GM23338 (cell line): Measurements from ENCODE around the gene DLGAP4. TPM values are rescaled to one million over a fixed set of nuclear protein-coding genes. Genes with fewer than 3 reads are reported as not detected.

ENCODE experiments used
- ATAC-seq: fragments of 200-7000 bp; cut with Tn5 transposase; 3 replicates; pipeline ENCODE4 v1.9.1; 2020
- DNase-seq: peaks from one replicate; pipeline ENCODE4 v3.0.0-alpha.2; 2015; ENCODE audit warnings: low spot score
- H2AFZ ChIP-seq: fragments of 200-600 bp; sonication (generic); 2 replicates; pipeline ENCODE4 v1.8.0; 2016; ENCODE audit warnings: antibody characterized with exemption, mild to moderate bottlenecking, moderate library complexity
- H3F3A ChIP-seq: fragments of 200-600 bp; sonication (generic); replicated peaks from 2 replicates; pipeline ENCODE4 v1.8.0; 2017; ENCODE audit warnings: antibody characterized with exemption, mixed run types, low read depth
- H3K27ac ChIP-seq: fragments of 200-600 bp; sonication (generic); 2 replicates; pipeline ENCODE4 v1.6.1; 2016; ENCODE audit warnings: low read depth
- H3K27me3 ChIP-seq: fragments of 200-600 bp; sonication (generic); 2 replicates; pipeline ENCODE4 v1.8.0; 2016; ENCODE audit warnings: mild to moderate bottlenecking, mixed run types, moderate library complexity; ENCODE audit not compliant: insufficient read depth
- H3K36me3 ChIP-seq: fragments of 200-600 bp; sonication (generic); 2 replicates; pipeline ENCODE4 v1.8.0; 2016; ENCODE audit warnings: mild to moderate bottlenecking; ENCODE audit not compliant: insufficient read depth
- H3K4me1 ChIP-seq: fragments of 200-600 bp; sonication (generic); 2 replicates; pipeline ENCODE4 v1.8.0; 2016; ENCODE audit warnings: mild to moderate bottlenecking, moderate library complexity; ENCODE audit not compliant: insufficient read depth
- H3K4me2 ChIP-seq: fragments of 200-600 bp; sonication (generic); 2 replicates; pipeline ENCODE4 v1.7.1; 2017; ENCODE audit warnings: mixed run types
- H3K4me3 ChIP-seq: fragments of 200-600 bp; sonication (generic); 2 replicates; pipeline ENCODE4 v1.6.1; 2016; ENCODE audit warnings: mixed run types
- H3K79me2 ChIP-seq: fragments of 200-600 bp; sonication (generic); replicated peaks from 2 replicates; pipeline ENCODE4 v1.8.0; 2017; ENCODE audit warnings: mild to moderate bottlenecking; ENCODE audit not compliant: insufficient read depth
- H3K9me2 ChIP-seq: fragments of 200-600 bp; sonication (generic); 2 replicates; pipeline ENCODE4 v1.8.0; 2017; ENCODE audit not compliant: insufficient read depth
- H4K20me1 ChIP-seq: fragments of 200-600 bp; sonication (generic); replicated peaks from 2 replicates; pipeline ENCODE4 v1.8.0; 2017; ENCODE audit warnings: mild to moderate bottlenecking; ENCODE audit not compliant: insufficient read depth
- H3K27ac Mint-ChIP-seq: 2 replicates; pipeline ENCODE4 v1.8.0; 2020; ENCODE audit warnings: inconsistent platforms, mild to moderate bottlenecking, moderate library complexity, mixed read lengths
- H3K27me3 Mint-ChIP-seq: 3 replicates; pipeline ENCODE4 v1.8.0; 2022; ENCODE audit warnings: low read depth, mild to moderate bottlenecking, moderate library complexity, mixed read lengths, inconsistent platforms; ENCODE audit not compliant: insufficient read depth, poor library complexity
- H3K36me3 Mint-ChIP-seq: 3 replicates; pipeline ENCODE4 v1.8.0; 2021; ENCODE audit warnings: low read depth, mild to moderate bottlenecking, inconsistent platforms, moderate library complexity, mixed read lengths
- H3K4me1 Mint-ChIP-seq: 3 replicates; pipeline ENCODE4 v1.8.0; 2020; ENCODE audit warnings: mild to moderate bottlenecking, inconsistent platforms, mixed read lengths
- H3K4me3 Mint-ChIP-seq: 3 replicates; pipeline ENCODE4 v1.8.0; 2021; ENCODE audit warnings: moderate library complexity, mild to moderate bottlenecking, inconsistent platforms, mixed read lengths
- H3K9me3 Mint-ChIP-seq: 3 replicates; pipeline ENCODE4 v1.8.0; 2020; ENCODE audit warnings: moderate library complexity, mild to moderate bottlenecking, inconsistent platforms, mixed read lengths
- CREB1 ChIP-seq: fragments of 250-450 bp; sonication (Bioruptor Pico); IDR thresholded peaks from 2 replicates; pipeline ENCODE4 v1.5.0; 2020; ENCODE audit warnings: low read depth, mild to moderate bottlenecking, moderate library complexity
- EZH2 ChIP-seq: fragments of 200-600 bp; sonication (generic); IDR thresholded peaks from one replicate; pipeline ENCODE4 v1.8.0; 2017; ENCODE audit warnings: antibody characterized with exemption, mild to moderate bottlenecking, low read depth; ENCODE audit not compliant: unreplicated experiment
- EZH2phosphoT487 ChIP-seq: fragments of 200-600 bp; sonication (generic); IDR thresholded peaks from one replicate; pipeline ENCODE4 v1.8.1; 2018; ENCODE audit warnings: antibody characterized with exemption; ENCODE audit not compliant: unreplicated experiment
- JUNB ChIP-seq: IDR thresholded peaks from one replicate; pipeline ENCODE4 v1.6.1; 2016; ENCODE audit warnings: antibody characterized with exemption; ENCODE audit not compliant: unreplicated experiment
- NANOG ChIP-seq: IDR thresholded peaks from 2 replicates; pipeline ENCODE4 v1.6.1; 2016; ENCODE audit warnings: antibody characterized with exemption, borderline replicate concordance
- POLR2AphosphoS5 ChIP-seq: IDR thresholded peaks from 2 replicates; pipeline ENCODE4 v1.6.1; 2016; ENCODE audit warnings: antibody characterized with exemption, low read depth
- STAT1 ChIP-seq: IDR thresholded peaks from one replicate; pipeline ENCODE4 v1.6.1; 2016; ENCODE audit warnings: antibody characterized with exemption; ENCODE audit not compliant: unreplicated experiment
- ZNF114 ChIP-seq: fragments of 250-450 bp; sonication (Bioruptor Pico); IDR thresholded peaks from 2 replicates; pipeline ENCODE4 v1.5.0; 2020; ENCODE audit warnings: mild to moderate bottlenecking, moderate library complexity
- ZNF331 ChIP-seq: fragments of 250-450 bp; sonication (Bioruptor Pico); IDR thresholded peaks from 2 replicates; pipeline ENCODE4 v1.5.0; 2020; ENCODE audit warnings: low read depth, mild to moderate bottlenecking, moderate library complexity
- polyA plus RNA-seq: library from polyadenylated mRNA; unstranded; fragments of >200 nt; fragmentation: Nextera tagmentation; extraction: Ambion mirVana; gene quantifications from 2 replicates; pipeline ENCODE4 v1.2.1, GENCODE V29; 2016
- total RNA-seq: library from RNA; depleted of rRNA; stranded (reverse); fragments of >200 nt; shearing (Covaris generic); gene quantifications from 2 replicates; pipeline ENCODE4 v1.2.3, GENCODE V29; 2014
- TF ChIP-seq, protein P1 (sequence below), 2 experiments: fragments of 200-600 bp in 1 of 2; sonication (generic) in 1 of 2; conservative IDR thresholded peaks; 2 replicates each; pipeline versions ENCODE4 v1.5.1 to v1.6.1; 2016 to 2017; ENCODE audit warnings: antibody characterized with exemption in 2 of 2, low read depth in 2 of 2, mild to moderate bottlenecking in 2 of 2, moderate library complexity in 1 of 2
- TF ChIP-seq, protein P2 (sequence below): IDR thresholded peaks from one replicate; pipeline ENCODE4 v1.6.1; 2018; ENCODE audit warnings: antibody characterized with exemption; ENCODE audit not compliant: unreplicated experiment

The DLGAP4 gene
- total and polyA plus RNA-seq, 2 experiments from 2014 or later: 46.1 to 52.2 TPM

DNA sequence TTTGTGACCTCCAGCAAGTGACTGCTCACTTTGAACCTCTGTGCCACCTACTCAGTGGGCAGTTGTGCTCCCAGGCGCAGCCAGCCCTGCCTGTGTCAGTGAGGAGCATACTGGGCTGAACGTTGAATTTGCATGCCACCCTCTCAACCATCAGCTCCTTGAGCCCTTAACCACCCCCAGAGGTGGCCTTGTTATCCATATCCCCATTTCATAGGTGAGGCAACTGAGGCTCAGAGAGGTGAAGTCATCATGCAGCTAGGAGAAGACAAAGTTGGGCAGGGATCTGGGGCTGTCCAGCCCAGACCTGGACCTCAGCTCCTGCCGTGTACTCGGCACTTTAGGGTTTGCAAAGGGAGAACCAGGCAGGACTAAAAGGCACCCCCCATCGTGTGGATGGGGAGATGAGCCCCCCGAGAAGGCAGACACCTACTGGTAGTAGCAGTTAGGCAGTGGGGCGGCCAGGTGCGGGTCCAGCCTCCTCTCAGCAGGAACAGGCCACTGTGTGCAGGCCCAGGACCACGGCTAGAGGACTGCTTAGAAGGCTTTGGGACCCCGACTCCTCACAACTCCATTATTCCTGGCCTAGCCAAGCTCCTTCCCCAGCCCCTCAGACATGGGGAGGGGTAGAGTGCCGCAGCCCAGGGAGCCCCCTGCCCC lies 134.4 kb downstream of the DLGAP4 start:
- no peaks in the 10 kb centered on the region for H4K20me1 ChIP-seq
- H3K27ac Mint-ChIP-seq: no peak overlapping the region
- TF ChIP-seq ZNF331 (CRISPR knock-in tag): no peak
- no peak for TF ChIP-seq POLR2AphosphoS5
- no peaks in the 10 kb centered on the region for H3K36me3 ChIP-seq
- H2AFZ ChIP-seq: no peak overlapping the region
- DNase-seq (no peak), ATAC-seq (no peak)
- H3K4me1 Mint-ChIP-seq: peaks cover 3% of the 10 kb centered on the region
- peaks cover 7% of the 10 kb centered on the region for H3K27me3 Mint-ChIP-seq
- H3K27ac ChIP-seq: no peak overlapping the region
- no peak overlapping the region for H3K4me3 ChIP-seq
- no peaks in the 10 kb centered on the region for H3F3A ChIP-seq
- H3K9me3 Mint-ChIP-seq: no peaks in the 10 kb centered on the region
- H3K27me3 ChIP-seq: peaks cover 5% of the 10 kb centered on the region; the same call in 1 of the 2 replicates
- H3K79me2 ChIP-seq: no peaks in the 10 kb centered on the region
- H3K4me2 ChIP-seq: no peak overlapping the region
- no peaks in the 10 kb centered on the region for H3K4me1 ChIP-seq
- H3K9me2 ChIP-seq: no peaks in the 10 kb centered on the region
- no peaks in the 10 kb centered on the region for H3K36me3 Mint-ChIP-seq
- H3K4me3 Mint-ChIP-seq: no peak overlapping the region

DNA sequence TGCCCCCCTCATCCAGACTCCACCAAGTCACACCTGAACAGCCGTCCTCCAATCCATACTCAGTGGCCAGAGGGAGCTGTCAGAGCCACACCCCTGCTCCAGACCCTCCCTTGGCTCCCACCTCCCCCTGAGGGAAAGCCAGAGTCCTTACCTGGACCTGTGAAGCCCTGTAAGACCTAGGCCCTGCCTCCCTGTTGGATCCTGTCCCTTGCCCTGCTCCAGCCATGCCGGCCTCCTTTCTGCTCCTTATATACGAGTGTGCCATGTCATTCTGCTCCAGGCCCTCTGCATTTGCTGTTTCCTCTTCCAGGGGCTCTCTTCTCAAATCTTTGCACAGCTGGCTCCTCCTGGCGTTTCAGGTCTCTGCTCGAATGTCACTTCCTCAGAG lies 134.9 kb downstream of the DLGAP4 start:
- H2AFZ ChIP-seq: no peak overlapping the region
- no peaks in the 10 kb centered on the region for H3K9me2 ChIP-seq
- DNase-seq (no peak), ATAC-seq (no peak)
- no peaks in the 10 kb centered on the region for H3K9me3 Mint-ChIP-seq
- H3K36me3 Mint-ChIP-seq: no peaks in the 10 kb centered on the region
- H3K4me3 ChIP-seq: no peak overlapping the region
- no peaks in the 10 kb centered on the region for H3K79me2 ChIP-seq
- no peaks in the 10 kb centered on the region for H3F3A ChIP-seq
- no peak overlapping the region for H3K4me3 Mint-ChIP-seq
- no peaks in the 10 kb centered on the region for H3K4me1 ChIP-seq
- 0 out of 2 replicates have a peak, but pooled peaks cover under 1% of the 10 kb centered on the region for H3K27me3 ChIP-seq
- H3K4me2 ChIP-seq: no peak overlapping the region
- no peak overlapping the region for H3K27ac Mint-ChIP-seq
- H4K20me1 ChIP-seq: no peaks in the 10 kb centered on the region
- H3K27me3 Mint-ChIP-seq: peaks cover 8% of the 10 kb centered on the region
- no peak overlapping the region for H3K27ac ChIP-seq
- H3K4me1 Mint-ChIP-seq: peaks cover 3% of the 10 kb centered on the region
- H3K36me3 ChIP-seq: no peaks in the 10 kb centered on the region
- no peak for TF ChIP-seq NANOG
- TF ChIP-seq, protein P1, sequence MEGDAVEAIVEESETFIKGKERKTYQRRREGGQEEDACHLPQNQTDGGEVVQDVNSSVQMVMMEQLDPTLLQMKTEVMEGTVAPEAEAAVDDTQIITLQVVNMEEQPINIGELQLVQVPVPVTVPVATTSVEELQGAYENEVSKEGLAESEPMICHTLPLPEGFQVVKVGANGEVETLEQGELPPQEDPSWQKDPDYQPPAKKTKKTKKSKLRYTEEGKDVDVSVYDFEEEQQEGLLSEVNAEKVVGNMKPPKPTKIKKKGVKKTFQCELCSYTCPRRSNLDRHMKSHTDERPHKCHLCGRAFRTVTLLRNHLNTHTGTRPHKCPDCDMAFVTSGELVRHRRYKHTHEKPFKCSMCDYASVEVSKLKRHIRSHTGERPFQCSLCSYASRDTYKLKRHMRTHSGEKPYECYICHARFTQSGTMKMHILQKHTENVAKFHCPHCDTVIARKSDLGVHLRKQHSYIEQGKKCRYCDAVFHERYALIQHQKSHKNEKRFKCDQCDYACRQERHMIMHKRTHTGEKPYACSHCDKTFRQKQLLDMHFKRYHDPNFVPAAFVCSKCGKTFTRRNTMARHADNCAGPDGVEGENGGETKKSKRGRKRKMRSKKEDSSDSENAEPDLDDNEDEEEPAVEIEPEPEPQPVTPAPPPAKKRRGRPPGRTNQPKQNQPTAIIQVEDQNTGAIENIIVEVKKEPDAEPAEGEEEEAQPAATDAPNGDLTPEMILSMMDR (conservative IDR thresholded peaks at IDR 0.05; ENCODE audit: low read depth in 2 of 2): no peak
- no peak for TF ChIP-seq CREB1 (CRISPR knock-in tag)
- TF ChIP-seq, protein P2, sequence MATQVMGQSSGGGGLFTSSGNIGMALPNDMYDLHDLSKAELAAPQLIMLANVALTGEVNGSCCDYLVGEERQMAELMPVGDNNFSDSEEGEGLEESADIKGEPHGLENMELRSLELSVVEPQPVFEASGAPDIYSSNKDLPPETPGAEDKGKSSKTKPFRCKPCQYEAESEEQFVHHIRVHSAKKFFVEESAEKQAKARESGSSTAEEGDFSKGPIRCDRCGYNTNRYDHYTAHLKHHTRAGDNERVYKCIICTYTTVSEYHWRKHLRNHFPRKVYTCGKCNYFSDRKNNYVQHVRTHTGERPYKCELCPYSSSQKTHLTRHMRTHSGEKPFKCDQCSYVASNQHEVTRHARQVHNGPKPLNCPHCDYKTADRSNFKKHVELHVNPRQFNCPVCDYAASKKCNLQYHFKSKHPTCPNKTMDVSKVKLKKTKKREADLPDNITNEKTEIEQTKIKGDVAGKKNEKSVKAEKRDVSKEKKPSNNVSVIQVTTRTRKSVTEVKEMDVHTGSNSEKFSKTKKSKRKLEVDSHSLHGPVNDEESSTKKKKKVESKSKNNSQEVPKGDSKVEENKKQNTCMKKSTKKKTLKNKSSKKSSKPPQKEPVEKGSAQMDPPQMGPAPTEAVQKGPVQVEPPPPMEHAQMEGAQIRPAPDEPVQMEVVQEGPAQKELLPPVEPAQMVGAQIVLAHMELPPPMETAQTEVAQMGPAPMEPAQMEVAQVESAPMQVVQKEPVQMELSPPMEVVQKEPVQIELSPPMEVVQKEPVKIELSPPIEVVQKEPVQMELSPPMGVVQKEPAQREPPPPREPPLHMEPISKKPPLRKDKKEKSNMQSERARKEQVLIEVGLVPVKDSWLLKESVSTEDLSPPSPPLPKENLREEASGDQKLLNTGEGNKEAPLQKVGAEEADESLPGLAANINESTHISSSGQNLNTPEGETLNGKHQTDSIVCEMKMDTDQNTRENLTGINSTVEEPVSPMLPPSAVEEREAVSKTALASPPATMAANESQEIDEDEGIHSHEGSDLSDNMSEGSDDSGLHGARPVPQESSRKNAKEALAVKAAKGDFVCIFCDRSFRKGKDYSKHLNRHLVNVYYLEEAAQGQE: no peak
- TF ChIP-seq STAT1: no peak
- TF ChIP-seq ZNF331 (CRISPR knock-in tag): no peak
- TF ChIP-seq POLR2AphosphoS5: no peak
- no peak for TF ChIP-seq EZH2phosphoT487
- TF ChIP-seq EZH2: no peak
- TF ChIP-seq JUNB: no peak
- no peak for TF ChIP-seq ZNF114 (CRISPR knock-in tag)
